H9 (cell line): ENCODE data around the gene SMIM41. TPM values are rescaled to one million over a fixed set of nuclear protein-coding genes. Genes with fewer than 3 reads are reported as not detected.

Source experiments
- DNase-seq: peaks from one replicate; pipeline ENCODE4 v3.0.0-alpha.2; 2017
- H2AFZ ChIP-seq: one replicate; pipeline ENCODE4 v1.6.1; 2013; ENCODE audit warnings: mild to moderate bottlenecking, low read length, control low read depth, moderate library complexity
- H2AK5ac ChIP-seq: 2 replicates; pipeline ENCODE4 v1.6.1; 2013; ENCODE audit warnings: low read length, control low read depth, mixed read lengths; ENCODE audit not compliant: insufficient read length
- H2BK120ac ChIP-seq: one replicate; pipeline ENCODE4 v1.6.1; 2013; ENCODE audit warnings: low read depth, mild to moderate bottlenecking, low read length, control low read depth, inconsistent platforms; ENCODE audit not compliant: poor library complexity, severe bottlenecking
- H2BK12ac ChIP-seq: 2 replicates; pipeline ENCODE4 v1.6.1; 2013; ENCODE audit warnings: low read length, control low read depth, mixed read lengths, low read depth; ENCODE audit not compliant: insufficient read length
- H2BK15ac ChIP-seq: 2 replicates; pipeline ENCODE4 v1.6.1; 2013; ENCODE audit warnings: low read depth, low read length, control low read depth
- H2BK20ac ChIP-seq: one replicate; pipeline ENCODE4 v1.6.1; 2013; ENCODE audit warnings: low read depth, mild to moderate bottlenecking, low read length, control low read depth, inconsistent platforms; ENCODE audit not compliant: poor library complexity, severe bottlenecking
- H2BK5ac ChIP-seq: 2 replicates; pipeline ENCODE4 v1.6.1; 2013; ENCODE audit warnings: low read length, control low read depth, mixed read lengths; ENCODE audit not compliant: insufficient read length
- H3K14ac ChIP-seq: 2 replicates; pipeline ENCODE4 v1.6.1; 2013; ENCODE audit warnings: low read length, control low read depth; ENCODE audit not compliant: insufficient read depth
- H3K18ac ChIP-seq: 2 replicates; pipeline ENCODE4 v1.6.1; 2013; ENCODE audit warnings: low read depth, mild to moderate bottlenecking, mixed read lengths, low read length, control low read depth; ENCODE audit not compliant: insufficient read length
- H3K23ac ChIP-seq: 2 replicates; pipeline ENCODE4 v1.6.1; 2013; ENCODE audit warnings: low read length, control low read depth, mixed read lengths, low read depth; ENCODE audit not compliant: insufficient read length
- H3K23me2 ChIP-seq: 2 replicates; pipeline ENCODE4 v1.6.1; 2013; ENCODE audit warnings: low read depth, mild to moderate bottlenecking, mixed read lengths, low read length, control low read depth; ENCODE audit not compliant: insufficient read length, poor library complexity, severe bottlenecking
- H3K27ac ChIP-seq: 2 replicates; pipeline ENCODE4 v1.5.1; 2013; ENCODE audit warnings: low read length, control low read depth, mixed read lengths, low read depth; ENCODE audit not compliant: insufficient read length
- H3K27me3 ChIP-seq: 2 replicates; pipeline ENCODE4 v1.6.1; 2013; ENCODE audit warnings: low read length, control low read depth, inconsistent platforms; ENCODE audit not compliant: insufficient read depth
- H3K4ac ChIP-seq: 2 replicates; pipeline ENCODE4 v1.6.1; 2013; ENCODE audit warnings: low read depth, mild to moderate bottlenecking, control low read depth, inconsistent platforms, low read length, moderate library complexity
- H3K4me1 ChIP-seq: 2 replicates; pipeline ENCODE4 v1.6.1; 2013; ENCODE audit warnings: low read length, control low read depth, inconsistent platforms; ENCODE audit not compliant: insufficient read depth
- H3K4me2 ChIP-seq: 2 replicates; pipeline ENCODE4 v1.6.1; 2013; ENCODE audit warnings: low read length, control low read depth, mixed read lengths; ENCODE audit not compliant: insufficient read length, insufficient read depth
- H3K56ac ChIP-seq: 2 replicates; pipeline ENCODE4 v1.6.1; 2013; ENCODE audit warnings: low read depth, mild to moderate bottlenecking, mixed read lengths, low read length, control low read depth; ENCODE audit not compliant: insufficient read length
- H3K79me1 ChIP-seq: 2 replicates; pipeline ENCODE4 v1.6.1; 2013; ENCODE audit warnings: low read depth, mild to moderate bottlenecking, moderate library complexity, low read length, control low read depth, inconsistent platforms; ENCODE audit not compliant: insufficient read depth, poor library complexity, severe bottlenecking
- H3K79me2 ChIP-seq: 2 replicates; pipeline ENCODE4 v1.6.1; 2013; ENCODE audit warnings: low read length, control low read depth, inconsistent platforms; ENCODE audit not compliant: insufficient read depth
- H3K9ac ChIP-seq: 2 replicates; pipeline ENCODE4 v1.6.1; 2013; ENCODE audit warnings: low read length, control low read depth, mixed read lengths; ENCODE audit not compliant: insufficient read length; ENCODE audit errors: extremely low read depth
- H3K9me3 ChIP-seq: one replicate; pipeline ENCODE4 v1.6.1; 2013; ENCODE audit warnings: low read depth, low read length, inconsistent platforms; ENCODE audit not compliant: control insufficient read depth
- H3T11ph ChIP-seq: one replicate; pipeline ENCODE4 v1.6.1; 2013; ENCODE audit warnings: mild to moderate bottlenecking, low read length, control low read depth, inconsistent platforms
- H4K20me1 ChIP-seq: one replicate; pipeline ENCODE4 v1.6.1; 2013; ENCODE audit not compliant: control insufficient read depth, insufficient read length, insufficient read depth
- H4K5ac ChIP-seq: 2 replicates; pipeline ENCODE4 v1.6.1; 2013; ENCODE audit warnings: low read depth, mild to moderate bottlenecking, mixed read lengths, low read length, control low read depth; ENCODE audit not compliant: insufficient read length
- H4K8ac ChIP-seq: replicated peaks from 2 replicates; pipeline ENCODE4 v1.6.1; 2013; ENCODE audit warnings: low read length, control low read depth, mixed read lengths, low read depth; ENCODE audit not compliant: insufficient read length
- H4K91ac ChIP-seq: 2 replicates; pipeline ENCODE4 v1.6.1; 2013; ENCODE audit warnings: low read depth, mild to moderate bottlenecking, moderate library complexity, mixed read lengths, low read length, control low read depth; ENCODE audit not compliant: insufficient read length
- H3K27ac Mint-ChIP-seq, 3 experiments: 2 replicates in 2 of 3; 3 replicates in 1 of 3; pipeline ENCODE4 v1.8.0; 2020 to 2021; ENCODE audit warnings: mixed read lengths in 3 of 3, mild to moderate bottlenecking in 1 of 3, moderate library complexity in 1 of 3
- H3K27me3 Mint-ChIP-seq: 2 replicates; pipeline ENCODE4 v1.8.0; 2021; ENCODE audit warnings: low read depth, mild to moderate bottlenecking, moderate library complexity, mixed read lengths
- H3K36me3 Mint-ChIP-seq, 3 experiments: 2 replicates in 2 of 3; 3 replicates in 1 of 3; pipeline ENCODE4 v1.8.0; 2020 to 2021; ENCODE audit warnings: low read depth in 3 of 3, mixed read lengths in 3 of 3; ENCODE audit not compliant: insufficient read depth in 1 of 3
- H3K4me1 Mint-ChIP-seq, 2 experiments: 2 replicates each; pipeline ENCODE4 v1.8.0; 2020; ENCODE audit warnings: mixed read lengths in 2 of 2
- H3K4me3 Mint-ChIP-seq, 2 experiments: 2 replicates in 1 of 2; 3 replicates in 1 of 2; pipeline ENCODE4 v1.8.0; 2020 to 2021; ENCODE audit warnings: mild to moderate bottlenecking in 2 of 2, mixed read lengths in 2 of 2, moderate library complexity in 1 of 2
- H3K9me3 Mint-ChIP-seq, 2 experiments: 2 replicates in 1 of 2; 3 replicates in 1 of 2; pipeline ENCODE4 v1.8.0; 2020; ENCODE audit warnings: mild to moderate bottlenecking in 2 of 2, mixed read lengths in 2 of 2, moderate library complexity in 1 of 2
- WGBS: extraction: QIAGEN DNeasy Blood & Tissue Kit; methylation state at CpG from one replicate; pipeline ENCODE4 v1.1.7; 2013; ENCODE audit warnings: missing lambda C conversion rate, low lambda C conversion rate, mixed read lengths; ENCODE audit not compliant: insufficient read length; ENCODE audit errors: extremely low coverage; 5-methylcytosine and 5-hydroxymethylcytosine counted together
- total RNA-seq: library from RNA; stranded (reverse); gene quantifications from 2 replicates; pipeline ENCODE4 v1.2.1, GENCODE V29; 2021
- TF ChIP-seq, protein P1 (sequence below): fragments of 200-600 bp; sonication (generic); conservative IDR thresholded peaks from 3 replicates; pipeline ENCODE4 v1.8.0; 2021; ENCODE audit warnings: antibody characterized with exemption, mild to moderate bottlenecking

Gene SMIM41
- total RNA-seq, 1 experiment from 2014 or later, result not detected

DNA sequence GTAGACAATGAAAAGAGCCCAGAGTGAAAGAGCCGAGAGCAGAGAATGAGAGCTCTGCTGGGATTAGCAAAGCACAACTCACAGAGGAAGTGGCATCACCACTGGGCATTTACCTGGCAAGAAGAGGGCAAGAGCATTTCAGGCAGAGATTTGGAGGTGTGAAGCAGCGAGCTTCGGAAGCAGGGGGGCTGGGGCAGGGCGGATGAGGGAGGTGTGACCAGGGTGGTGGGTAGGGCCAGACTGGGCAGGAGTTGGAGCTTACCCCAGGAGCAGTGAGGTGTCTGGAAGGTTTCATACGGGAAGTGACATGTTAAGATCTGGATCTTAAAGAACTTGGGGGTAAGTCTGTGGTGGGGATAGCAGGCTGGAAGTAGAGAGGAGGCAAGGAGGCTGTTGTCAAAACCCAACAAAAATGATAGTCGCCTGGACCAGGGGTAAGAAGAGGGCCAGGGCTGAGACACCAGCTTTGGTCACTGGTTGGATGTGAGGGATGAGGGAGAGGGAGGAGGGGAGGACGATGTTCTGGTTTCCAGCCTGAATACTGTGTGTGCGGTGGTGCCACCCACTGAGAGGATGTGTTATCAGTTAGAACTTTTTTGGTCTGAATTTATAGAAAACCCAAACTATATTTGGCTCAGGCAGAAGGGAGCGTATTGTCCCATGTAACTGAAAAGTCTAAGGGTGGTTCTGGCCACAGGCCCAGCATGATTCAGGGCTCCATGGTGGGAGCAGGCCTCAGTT, 5.2 kb downstream of the SMIM41 start:
- TF ChIP-seq, protein P1, sequence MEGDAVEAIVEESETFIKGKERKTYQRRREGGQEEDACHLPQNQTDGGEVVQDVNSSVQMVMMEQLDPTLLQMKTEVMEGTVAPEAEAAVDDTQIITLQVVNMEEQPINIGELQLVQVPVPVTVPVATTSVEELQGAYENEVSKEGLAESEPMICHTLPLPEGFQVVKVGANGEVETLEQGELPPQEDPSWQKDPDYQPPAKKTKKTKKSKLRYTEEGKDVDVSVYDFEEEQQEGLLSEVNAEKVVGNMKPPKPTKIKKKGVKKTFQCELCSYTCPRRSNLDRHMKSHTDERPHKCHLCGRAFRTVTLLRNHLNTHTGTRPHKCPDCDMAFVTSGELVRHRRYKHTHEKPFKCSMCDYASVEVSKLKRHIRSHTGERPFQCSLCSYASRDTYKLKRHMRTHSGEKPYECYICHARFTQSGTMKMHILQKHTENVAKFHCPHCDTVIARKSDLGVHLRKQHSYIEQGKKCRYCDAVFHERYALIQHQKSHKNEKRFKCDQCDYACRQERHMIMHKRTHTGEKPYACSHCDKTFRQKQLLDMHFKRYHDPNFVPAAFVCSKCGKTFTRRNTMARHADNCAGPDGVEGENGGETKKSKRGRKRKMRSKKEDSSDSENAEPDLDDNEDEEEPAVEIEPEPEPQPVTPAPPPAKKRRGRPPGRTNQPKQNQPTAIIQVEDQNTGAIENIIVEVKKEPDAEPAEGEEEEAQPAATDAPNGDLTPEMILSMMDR, result no peak
- Histone ChIP-seq H3T11ph (no peak overlapping the region), H3K18ac (no peak overlapping the region), H3K27me3 (no peaks in the 10 kb centered on the region), H3K23me2 (no peaks in the 10 kb centered on the region), H3K9me3 (no peaks in the 10 kb centered on the region), H2AFZ (no peak overlapping the region), H4K20me1 (no peaks in the 10 kb centered on the region), H3K56ac (no peak overlapping the region), H3K4me2 (no peak overlapping the region), H2BK12ac (no peak overlapping the region), H3K27ac (no peak overlapping the region), H4K91ac (no peak overlapping the region), H3K23ac (no peak overlapping the region), H3K79me2 (no peaks in the 10 kb centered on the region), H2BK15ac (no peak overlapping the region), H2BK120ac (no peak overlapping the region), H3K14ac (no peak overlapping the region), H3K9ac (no peak overlapping the region), H3K4ac (no peak overlapping the region), H2BK20ac (no peak overlapping the region), H3K79me1 (no peaks in the 10 kb centered on the region), H4K5ac (no peak overlapping the region), H3K4me1 (no peaks in the 10 kb centered on the region; the same call in 1 of the 2 replicates), H4K8ac (no peak overlapping the region), H2BK5ac (no peak overlapping the region), H2AK5ac (no peak overlapping the region)
- WGBS, result no CpG with 5 or more reads among the region's 9 CpGs
- no peak overlapping the region for H3K4me3 Mint-ChIP-seq
- no peak for DNase-seq
- no peaks in the 10 kb centered on the region for H3K36me3 Mint-ChIP-seq
- H3K9me3 Mint-ChIP-seq, result no peaks in the 10 kb centered on the region
- peaks cover 12% of the 10 kb centered on the region for H3K27me3 Mint-ChIP-seq
- H3K4me1 Mint-ChIP-seq, result peaks cover 13 to 29% of the 10 kb centered on the region in 2 experiments
- peak overlapping the region in 1 of 3 experiments; percentile 86; a peak in 2 of 7 replicates for H3K27ac Mint-ChIP-seq
